Motor neuron (in vitro differentiated cells): ENCODE results near the gene DMD. TPM values are rescaled to one million over a fixed set of nuclear protein-coding genes. Genes with fewer than 3 reads are reported as not detected.
"Not testable (repeated sequence)": the region's sequence is repeated elsewhere in the genome, so short reads cannot be mapped to it uniquely, and the experiment has no call there.

Source experiments
- ATAC-seq, 8 experiments: fragments of 200-7000 bp; cut with Tn5 transposase; replicated peaks in 6 of 8; 2 replicates each; pipeline ENCODE4 v1.8.0; 2021; ENCODE audit warnings: mild to moderate bottlenecking in 8 of 8, moderate library complexity in 8 of 8
- H3K27ac ChIP-seq, 2 donors: fragments of 250-450 bp; sonication (Bioruptor Pico); 2 replicates each; pipeline ENCODE4 v1.9.0; 2021; ENCODE audit warnings: antibody characterized with exemption in 2 of 2, mild to moderate bottlenecking in 2 of 2, moderate library complexity in 1 of 2
- H3K4me1 ChIP-seq, 2 donors: fragments of 250-450 bp; sonication (Bioruptor Pico); replicated peaks in 1 of 2; 2 replicates each; pipeline ENCODE4 v1.6.1; 2021; ENCODE audit warnings: antibody characterized with exemption in 2 of 2, mild to moderate bottlenecking in 2 of 2, moderate library complexity in 1 of 2
- H3K4me3 ChIP-seq, 5 donors: fragments of 250-450 bp; sonication (Bioruptor Pico); 2 replicates each; pipeline ENCODE4 v1.9.0; 2021; ENCODE audit warnings: antibody characterized with exemption in 5 of 5, mild to moderate bottlenecking in 5 of 5, moderate library complexity in 4 of 5
- WGBS, 10 experiments: fragments of 450-650 bp; shearing (Covaris generic); methylation state at CpG; one replicate each; pipeline ENCODE4 v1.0.0; 2022; 5-methylcytosine and 5-hydroxymethylcytosine counted together
- in situ Hi-C, 9 experiments: fragments of 400-800 bp; cut with MboI; loops; one replicate each; pipeline ENCODE4 v1.15.0; 2021; ENCODE audit warnings: low sequenced_read_pairs in 9 of 9, low pct_unique_long_range_greater_than_20kb in 2 of 9; ENCODE audit not compliant: unreplicated experiment in 9 of 9
- total RNA-seq, 8 experiments: library from RNA; unstranded; fragments of 300-600 nt; gene quantifications; 2 replicates each; pipeline versions ENCODE4 v1.2.3 to v1.2.4, GENCODE V29; 2022

Gene DMD
- total RNA-seq, 8 experiments from 2014 or later: 3.9 to 378 (median 10.5) TPM

DNA sequence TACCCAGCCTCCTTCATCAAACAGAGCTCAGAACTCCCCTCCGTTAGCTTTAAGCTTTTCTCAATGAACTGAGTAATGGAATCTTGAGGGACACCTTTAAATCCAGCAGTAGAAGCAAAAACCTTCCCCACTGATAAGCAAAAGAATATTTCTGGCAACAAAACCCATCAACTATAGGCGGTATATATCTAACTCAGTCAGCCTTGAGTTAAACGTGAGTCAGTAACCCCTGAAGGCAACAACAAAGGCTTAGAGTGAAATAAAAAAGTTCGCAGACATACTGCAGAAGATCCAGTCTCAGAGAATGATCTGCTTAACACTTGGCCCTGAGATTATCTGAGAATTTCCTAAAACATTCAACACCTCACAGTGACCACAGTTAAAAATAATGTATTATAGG is 77.2 kb downstream of the DMD start:
- WGBS, 10 experiments: 0 to 86% (median 17%) methylated on average over 1 to 4 of the region's 4 CpGs; no CpG with 5 or more reads in 5 of the 10 experiments
- in situ Hi-C loops: no loop called here
- no peak for ATAC-seq
- no peaks in the 10 kb centered on the region for H3K4me1 ChIP-seq
- no peak overlapping the region for H3K27ac ChIP-seq
- H3K4me3 ChIP-seq: no peak overlapping the region

- in situ Hi-C loops: no loop called here
- no peaks in the 10 kb centered on the region for H3K4me1 ChIP-seq
- 5 to 100% (median 60%) methylated on average over 1 to 3 of the region's 3 CpGs; no CpG with 5 or more reads in 5 of the 10 experiments for WGBS, 10 experiments
- no peak for ATAC-seq
- H3K4me3 ChIP-seq: no peak overlapping the region
- H3K27ac ChIP-seq: no peak overlapping the region
These were observed 78.0 kb downstream of the DMD start for GRCh38 chrX:33133320-33133719.

DNA sequence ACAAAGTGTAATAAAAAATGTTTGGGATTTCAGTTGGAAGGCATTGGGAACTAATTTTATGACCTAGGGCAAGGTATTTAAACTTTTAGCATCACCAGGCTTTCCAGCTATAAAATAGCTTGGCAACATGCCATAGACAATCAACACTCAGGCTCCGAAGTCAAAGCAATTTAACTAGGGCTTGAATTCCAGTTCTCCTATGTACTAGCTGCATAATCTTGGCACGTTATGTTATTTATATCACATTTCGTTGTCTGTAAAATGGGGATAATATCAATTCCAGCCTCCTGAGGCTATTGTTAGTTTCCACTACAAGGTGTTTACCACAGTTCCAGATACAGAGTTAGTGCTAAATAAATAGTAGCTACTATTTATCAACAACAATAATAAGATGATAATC is 78.8 kb downstream of the DMD start:
- H3K27ac ChIP-seq: no peak overlapping the region
- no peak overlapping the region for H3K4me3 ChIP-seq
- 0 to 100% (median 62%) methylated on average over 1 to 3 of the region's 3 CpGs; no CpG with 5 or more reads in 4 of the 10 experiments for WGBS, 10 experiments
- ATAC-seq: no peak
- in situ Hi-C loops: no loop called here
- no peaks in the 10 kb centered on the region for H3K4me1 ChIP-seq

DNA sequence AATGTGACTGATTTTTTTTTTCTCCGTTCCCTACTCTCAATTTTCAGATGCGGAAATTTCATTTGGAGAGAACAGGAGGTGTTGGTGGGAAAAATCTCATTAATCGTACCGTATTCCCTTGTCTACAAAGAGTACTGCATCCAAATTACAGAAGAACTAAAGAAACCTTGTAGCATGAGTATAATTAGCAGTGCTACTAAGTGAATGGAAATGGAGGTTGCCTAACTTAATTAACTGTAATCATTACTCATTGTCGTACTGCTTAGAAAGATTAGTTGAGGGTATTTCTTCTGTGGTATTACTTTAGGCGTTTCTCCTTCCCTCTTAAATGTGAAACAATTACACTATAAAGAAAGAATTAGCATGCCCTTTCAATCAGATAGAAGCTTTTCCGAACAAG is 81.7 kb downstream of the DMD start:
- 5 to 100% (median 67%) methylated on average over 1 to 7 of the region's 7 CpGs; no CpG with 5 or more reads in 1 of the 10 experiments for WGBS, 10 experiments
- in situ Hi-C loops: no loop called here
- no peak overlapping the region for H3K4me3 ChIP-seq
- H3K27ac ChIP-seq: no peak overlapping the region
- no peaks in the 10 kb centered on the region for H3K4me1 ChIP-seq
- ATAC-seq: no peak

GRCh38 chrX:33128048-33128805 is 83.1 kb downstream of the DMD start:
- no peak for ATAC-seq
- Histone ChIP-seq H3K4me3 (no peak overlapping the region), H3K4me1 (no peaks in the 10 kb centered on the region), H3K27ac (no peak overlapping the region)
- 0 to 75% (median 42%) methylated on average over 1 to 9 of the region's 10 CpGs; no CpG with 5 or more reads in 3 of the 10 experiments for WGBS, 10 experiments
- in situ Hi-C loops: no loop called here

GRCh38 chrX:33126469-33126868 is 84.9 kb downstream of the DMD start:
- in situ Hi-C loops: no loop called here
- Histone ChIP-seq H3K4me1 (no peaks in the 10 kb centered on the region), H3K27ac (no peak overlapping the region), H3K4me3 (no peak overlapping the region)
- WGBS, 10 experiments: 0 to 80% (median 50%) methylated on average over 1 to 6 of the region's 6 CpGs; no CpG with 5 or more reads in 3 of the 10 experiments
- ATAC-seq: no peak

DNA sequence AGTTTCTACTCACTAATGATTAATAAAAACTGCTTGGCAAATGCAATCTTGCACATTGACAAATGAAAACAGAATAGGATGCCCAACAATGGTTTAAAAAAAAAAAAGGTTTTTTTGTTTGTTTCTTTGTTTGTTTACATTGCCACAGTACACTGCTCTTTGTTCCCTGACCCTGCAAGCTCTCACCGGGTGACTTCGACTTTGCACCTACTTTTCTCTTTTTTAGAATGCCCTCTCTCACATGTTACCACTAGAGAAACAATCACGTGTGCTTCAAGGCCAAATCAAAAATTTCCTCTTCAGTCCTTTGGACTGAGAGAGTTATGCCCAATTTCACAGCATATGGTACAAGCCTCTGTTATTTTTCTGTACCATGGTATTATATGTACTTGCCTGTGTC is 101.5 kb downstream of the DMD start:
- no peaks in the 10 kb centered on the region for H3K4me1 ChIP-seq
- no peak overlapping the region for H3K4me3 ChIP-seq
- in situ Hi-C loops: no loop called here
- H3K27ac ChIP-seq: no peak overlapping the region
- ATAC-seq: no peak
- 0 to 38% (median 29%) methylated on average over 2 to 3 of the region's 3 CpGs; no CpG with 5 or more reads in 4 of the 10 experiments for WGBS, 10 experiments

DNA sequence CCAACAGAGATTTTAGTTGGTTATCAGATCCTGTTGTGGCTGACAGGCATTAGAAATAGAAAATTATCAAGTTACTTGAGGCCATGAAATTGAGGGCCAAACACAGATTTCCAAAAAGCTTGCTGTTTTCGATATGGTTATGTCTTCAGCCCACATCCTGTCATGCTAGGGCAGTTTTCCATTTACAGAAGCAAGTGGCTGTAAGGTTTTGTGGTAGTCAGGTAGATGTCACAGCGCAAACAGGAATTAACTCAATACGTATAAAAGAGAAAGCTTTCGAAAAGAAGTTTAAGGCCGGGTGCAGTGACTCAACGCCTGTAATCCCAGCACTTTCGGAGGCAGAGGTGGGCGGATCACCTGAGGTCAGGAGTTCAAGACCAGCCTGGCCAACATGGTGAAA is 104.6 kb downstream of the DMD start:
- no peak overlapping the region for H3K27ac ChIP-seq
- 90 to 100% methylated on average over 1 to 2 of the region's 8 CpGs; no CpG with 5 or more reads in 8 of the 10 experiments for WGBS, 10 experiments
- ATAC-seq: no peak
- in situ Hi-C loops: no loop called here
- no peaks in the 10 kb centered on the region for H3K4me1 ChIP-seq
- H3K4me3 ChIP-seq: no peak overlapping the region

GRCh38 chrX:33095079-33095478 is 116.3 kb downstream of the DMD start:
- WGBS, 10 experiments: 0 to 100% (median 19%) methylated on average over 1 to 3 of the region's 3 CpGs; no CpG with 5 or more reads in 4 of the 10 experiments
- in situ Hi-C loops: no loop called here
- peak in 1 of 8 experiments; percentile 85 for ATAC-seq
- H3K4me1 ChIP-seq: no peaks in the 10 kb centered on the region
- H3K4me3 ChIP-seq: no peak overlapping the region
- no peak overlapping the region for H3K27ac ChIP-seq

DNA sequence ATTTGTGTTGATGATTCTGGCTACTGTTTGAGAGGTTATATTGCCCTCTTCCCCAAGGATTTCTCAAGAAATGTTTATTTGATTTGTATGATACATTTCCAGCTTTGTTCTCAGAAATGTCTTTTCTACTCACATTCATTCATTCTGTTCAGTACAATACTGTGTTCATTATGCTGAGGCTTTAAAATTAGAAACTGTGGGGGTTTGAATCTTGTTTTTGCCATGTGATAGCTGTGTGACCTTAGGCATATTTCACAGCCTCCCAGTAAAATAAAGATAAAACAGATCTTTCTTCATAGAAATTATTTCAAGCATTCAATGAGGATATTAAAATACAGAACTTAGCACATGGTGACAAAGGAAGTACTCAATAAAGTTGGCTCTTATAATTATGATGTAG is 123.9 kb downstream of the DMD start:
- Histone ChIP-seq H3K4me1 (no peaks in the 10 kb centered on the region), H3K4me3 (no peak overlapping the region), H3K27ac (no peak overlapping the region)
- in situ Hi-C loops: no loop called here
- ATAC-seq: no peak

DNA sequence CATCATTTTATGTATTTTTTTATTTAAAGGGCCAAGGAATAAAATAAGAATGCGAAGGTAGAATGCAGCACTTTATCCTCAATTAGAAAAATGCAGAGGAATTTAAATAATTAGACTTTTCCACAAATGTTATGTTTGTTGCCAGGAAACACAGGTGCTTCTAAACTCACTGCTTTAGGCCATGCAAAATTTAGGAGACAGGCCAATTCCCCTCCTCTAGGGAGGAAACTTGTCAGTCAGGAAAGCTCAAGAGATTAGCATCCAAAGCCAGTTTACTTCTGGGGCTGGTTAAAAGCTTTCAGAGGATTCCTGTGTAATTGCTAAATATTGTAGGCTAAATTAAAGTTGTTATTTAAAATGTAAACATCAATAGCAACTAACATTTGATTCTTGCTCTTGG is 124.5 kb downstream of the DMD start:
- WGBS, 10 experiments: 0 to 80% (median 21%) methylated on average over 1 of the region's 1 CpG; no CpG with 5 or more reads in 6 of the 10 experiments
- Histone ChIP-seq H3K4me3 (no peak overlapping the region), H3K27ac (no peak overlapping the region), H3K4me1 (no peaks in the 10 kb centered on the region)
- in situ Hi-C loops: no loop called here
- peak in 1 of 8 experiments; percentile 74 for ATAC-seq

GRCh38 chrX:33082371-33082770 is 129.0 kb downstream of the DMD start:
- ATAC-seq: no peak
- in situ Hi-C loops: no loop called here
- Histone ChIP-seq H3K4me1 (no peaks in the 10 kb centered on the region), H3K4me3 (no peak overlapping the region), H3K27ac (no peak overlapping the region)
- 0 to 83% (median 50%) methylated on average over 1 of the region's 1 CpG; no CpG with 5 or more reads in 7 of the 10 experiments for WGBS, 10 experiments

- H3K27ac ChIP-seq: no peak overlapping the region
- H3K4me1 ChIP-seq: no peaks in the 10 kb centered on the region
- in situ Hi-C loops: no loop called here
- no peak overlapping the region for H3K4me3 ChIP-seq
- no peak for ATAC-seq
- WGBS, 10 experiments: 0 to 71% (median 44%) methylated on average over 1 to 3 of the region's 3 CpGs; no CpG with 5 or more reads in 5 of the 10 experiments
These were observed 133.1 kb downstream of the DMD start for GRCh38 chrX:33078273-33078672.

- ATAC-seq, in situ Hi-C loops, H3K4me3 ChIP-seq, H3K27ac ChIP-seq, H3K4me1 ChIP-seq: not testable (repeated sequence)
- 54 to 100% (median 92%) methylated on average over 2 to 10 of the region's 11 CpGs; no CpG with 5 or more reads in 6 of the 10 experiments for WGBS, 10 experiments
These were observed 137.7 kb downstream of the DMD start for GRCh38 chrX:33073660-33074059.
